Peyer's patch (tissue), 4 donors: ENCODE data around the gene RNF168.

ENCODE experiments used
- CTCF ChIP-seq, 6 experiments: fragments of 450-650 bp in 4 of 6; fragments of 200-600 bp in 2 of 6; sonication (generic) in 1 of 6; IDR thresholded peaks; one replicate each; pipeline ENCODE4 v1.5.1; 2017 to 2019; ENCODE audit warnings: antibody characterized with exemption in 6 of 6, mild to moderate bottlenecking in 3 of 6, moderate library complexity in 1 of 6
- POLR2A ChIP-seq, 2 donors: fragments of 450-650 bp; IDR thresholded peaks; one replicate each; pipeline ENCODE4 v1.5.1; 2017; ENCODE audit warnings: antibody characterized with exemption in 2 of 2, mild to moderate bottlenecking in 2 of 2, moderate library complexity in 2 of 2

GRCh38 chr3:196517919-196518318 is 14.4 kb upstream of the RNF168 start:
- TF ChIP-seq CTCF (IDR thresholded peaks at IDR 0.05) (no peak), POLR2A (IDR thresholded peaks at IDR 0.05) (no peak)
